Adrenal gland (tissue), 5 donors: ENCODE results near the gene KCTD2.

ENCODE experiments used
- CTCF ChIP-seq, 6 experiments: fragments of 450-650 bp in 4 of 6; fragments of 200-600 bp in 2 of 6; sonication (generic) in 1 of 6; IDR thresholded peaks; 1 replicate in 5 of 6; 2 replicates in 1 of 6; pipeline versions ENCODE4 v1.5.1 to v1.8.0; 2016 to 2021; ENCODE audit warnings: antibody characterized with exemption in 6 of 6, mild to moderate bottlenecking in 2 of 6, moderate library complexity in 1 of 6
- POLR2A ChIP-seq, 2 donors: fragments of 450-650 bp; IDR thresholded peaks; one replicate each; pipeline ENCODE4 v1.6.1; 2017; ENCODE audit warnings: antibody characterized with exemption in 2 of 2, mild to moderate bottlenecking in 2 of 2, moderate library complexity in 1 of 2
- donor health status: DM: no; HTN: no; CAD: no.

- TF ChIP-seq CTCF (IDR thresholded peaks at IDR 0.05), result no peak
- no peak for TF ChIP-seq POLR2A (IDR thresholded peaks at IDR 0.05)
Observed at GRCh38 chr17:75019146-75019545, 27.9 kb upstream of the KCTD2 start.
